Stimulated activated CD8-positive, alpha-beta memory T cell treated with anti-CD3 and anti-CD28 coated beads, Interleukin-15, amount 100 ng/mL, for 48 hours (primary cell): Measurements from ENCODE around the gene FARP1.
A peak's percentile ranks its signal among the peaks of the same experiment; 100 is the strongest.

Experiments used
- DNase-seq, 2 donors: peaks; one replicate each; pipeline ENCODE4 v3.0.0-alpha.2; 2020; ENCODE audit warnings: low read depth in 2 of 2

The FARP1 gene

GRCh38 chr13:98142380-98143156 is at the start of gene FARP1:
Gene FARP1 (plus strand): TSS chr13:98143094. CDS start chr13:98213243, 70,149 bp downstream.
- DNase-seq = peak in 1 of 2 donors; percentile 22

- DNase-seq = no peak
Measured at GRCh38 chr13:98094678-98095266, 48.1 kb upstream of the FARP1 start.

- DNase-seq = no peak
Measured at GRCh38 chr13:98096059-98096458, 46.8 kb upstream of the FARP1 start.

- no peak for DNase-seq
Measured at GRCh38 chr13:98097749-98098148, 45.1 kb upstream of the FARP1 start.

GRCh38 chr13:98098516-98098915 is 44.4 kb upstream of the FARP1 start:
- DNase-seq = no peak

GRCh38 chr13:98099627-98100026 is 43.3 kb upstream of the FARP1 start:
- no peak for DNase-seq

- DNase-seq = no peak
Measured at GRCh38 chr13:98100481-98100880, 42.4 kb upstream of the FARP1 start.

- DNase-seq = no peak
Measured at GRCh38 chr13:98103531-98103930, 39.4 kb upstream of the FARP1 start.

- DNase-seq = no peak
Measured at GRCh38 chr13:98103942-98104880, 38.7 kb upstream of the FARP1 start.

- DNase-seq = no peak
Measured at GRCh38 chr13:98105929-98106336, 37.0 kb upstream of the FARP1 start.

GRCh38 chr13:98108341-98108740 is 34.6 kb upstream of the FARP1 start:
- no peak for DNase-seq

GRCh38 chr13:98109226-98109853 is 33.6 kb upstream of the FARP1 start:
- DNase-seq = no peak

GRCh38 chr13:98110749-98111148 is 32.1 kb upstream of the FARP1 start:
- no peak for DNase-seq

- DNase-seq = no peak
Measured at GRCh38 chr13:98111168-98112098, 31.5 kb upstream of the FARP1 start.

- DNase-seq = no peak
Measured at GRCh38 chr13:98112456-98112855, 30.4 kb upstream of the FARP1 start.

- no peak for DNase-seq
Measured at GRCh38 chr13:98118865-98119264, 24.0 kb upstream of the FARP1 start.

- DNase-seq = no peak
Measured at GRCh38 chr13:98123176-98123575, 19.7 kb upstream of the FARP1 start.

- DNase-seq = no peak
Measured at GRCh38 chr13:98129059-98129746, 13.7 kb upstream of the FARP1 start.

- DNase-seq = no peak
Measured at GRCh38 chr13:98133946-98134345, 8.9 kb upstream of the FARP1 start.

- DNase-seq = no peak
Measured at GRCh38 chr13:98134901-98135300, 8.0 kb upstream of the FARP1 start.
